BLaER1 treated with 17β-estradiol and CSF1 and Interleukin-3, amounts not matched to agents 10 nM and 100 nM (cell line): ENCODE measurements around the gene CAPZA2.
A peak's percentile ranks its signal among the peaks of the same experiment; 100 is the strongest.

ENCODE experiments used
- H3K27ac ChIP-seq, 11 experiments: shearing (Covaris generic); formaldehyde crosslinking; 2 replicates each; pipeline ENCODE4 v1.8.1; 2022
- H3K27me3 ChIP-seq, 11 experiments: shearing (Covaris generic); formaldehyde crosslinking; 2 replicates each; pipeline ENCODE4 v1.8.1; 2022
- H3K36me3 ChIP-seq, 11 experiments: shearing (Covaris generic); formaldehyde crosslinking; 2 replicates each; pipeline ENCODE4 v1.8.1; 2022
- H3K4me1 ChIP-seq, 10 experiments: shearing (Covaris generic); formaldehyde crosslinking; 2 replicates each; pipeline ENCODE4 v1.8.1; 2022
- H3K4me2 ChIP-seq, 11 experiments: shearing (Covaris generic); formaldehyde crosslinking; 2 replicates each; pipeline ENCODE4 v1.8.1; 2022
- H3K4me3 ChIP-seq, 10 experiments: shearing (Covaris generic); formaldehyde crosslinking; 2 replicates each; pipeline ENCODE4 v1.8.1; 2022
- H3K9ac ChIP-seq, 11 experiments: shearing (Covaris generic); formaldehyde crosslinking; 2 replicates each; pipeline ENCODE4 v1.8.1; 2022
- H3K9me3 ChIP-seq, 11 experiments: shearing (Covaris generic); formaldehyde crosslinking; replicated peaks in 1 of 11; 2 replicates each; pipeline ENCODE4 v1.8.1; 2022
- H4K20me1 ChIP-seq, 11 experiments: shearing (Covaris generic); formaldehyde crosslinking; 2 replicates each; pipeline ENCODE4 v1.8.1; 2022
- Cebpa-rat ChIP-seq, 11 experiments: shearing (Covaris generic); IDR thresholded peaks; 2 replicates each; pipeline ENCODE4 v1.8.1; 2022

The CAPZA2 gene

GRCh38 chr7:116912269-116912909 is 50.0 kb downstream of the CAPZA2 start:
- H3K4me3 ChIP-seq: no peak overlapping the region
- peaks cover 0 to 16% (median 10%) of the 10 kb centered on the region in 11 experiments; a peak in 9 of 22 replicates for H3K9me3 ChIP-seq
- no peaks in the 10 kb centered on the region for H3K4me1 ChIP-seq
- H3K9ac ChIP-seq: no peak overlapping the region
- H3K27ac ChIP-seq: no peak overlapping the region
- no peak for TF ChIP-seq Cebpa-rat (IDR thresholded peaks at IDR 0.05)
- peaks cover 0 to 92% (median 0%) of the 10 kb centered on the region in 11 experiments; a peak in 7 of 22 replicates for H4K20me1 ChIP-seq
- peaks cover 86 to 100% (median 98%) of the 10 kb centered on the region in 11 experiments for H3K36me3 ChIP-seq
- no peaks in the 10 kb centered on the region for H3K27me3 ChIP-seq
- H3K4me2 ChIP-seq: no peak overlapping the region

GRCh38 chr7:116918704-116919103 is 56.3 kb downstream of the CAPZA2 start:
- Histone ChIP-seq H3K27ac (no peak overlapping the region), H3K36me3 (peaks cover 64 to 97% (median 80%) of the 10 kb centered on the region in 11 experiments), H4K20me1 (peaks cover 0 to 77% (median 6%) of the 10 kb centered on the region in 11 experiments; a peak in 9 of 22 replicates), H3K4me1 (no peaks in the 10 kb centered on the region; a peak in 1 of 20 replicates), H3K9ac (no peak overlapping the region), H3K4me3 (no peak overlapping the region), H3K4me2 (no peak overlapping the region), H3K9me3 (no peaks in the 10 kb centered on the region), H3K27me3 (no peaks in the 10 kb centered on the region)
- TF ChIP-seq Cebpa-rat (IDR thresholded peaks at IDR 0.05): no peak

- peaks cover 50 to 80% (median 64%) of the 10 kb centered on the region in 11 experiments for H3K36me3 ChIP-seq
- no peak overlapping the region for H3K27ac ChIP-seq
- no peaks in the 10 kb centered on the region for H3K27me3 ChIP-seq
- no peak for TF ChIP-seq Cebpa-rat (IDR thresholded peaks at IDR 0.05)
- H3K4me2 ChIP-seq: no peak overlapping the region
- H3K9me3 ChIP-seq: no peaks in the 10 kb centered on the region
- H4K20me1 ChIP-seq: peaks cover 0 to 63% (median 7%) of the 10 kb centered on the region in 11 experiments; a peak in 9 of 22 replicates
- no peaks in the 10 kb centered on the region; a peak in 1 of 20 replicates for H3K4me1 ChIP-seq
- no peak overlapping the region for H3K4me3 ChIP-seq
- no peak overlapping the region for H3K9ac ChIP-seq
Observed at GRCh38 chr7:116920359-116920758, 58.0 kb downstream of the CAPZA2 start.

- Histone ChIP-seq H3K4me2 (no peak overlapping the region), H3K36me3 (peaks cover 30 to 58% (median 45%) of the 10 kb centered on the region in 11 experiments), H3K27me3 (no peaks in the 10 kb centered on the region), H3K4me3 (no peak overlapping the region), H3K4me1 (no peaks in the 10 kb centered on the region; a peak in 1 of 20 replicates), H3K9ac (no peak overlapping the region), H3K27ac (no peak overlapping the region), H3K9me3 (no peaks in the 10 kb centered on the region), H4K20me1 (peaks cover 0 to 47% (median 7%) of the 10 kb centered on the region in 11 experiments; a peak in 9 of 22 replicates)
- TF ChIP-seq Cebpa-rat (IDR thresholded peaks at IDR 0.05): no peak
Observed at GRCh38 chr7:116922545-116922944, 60.2 kb downstream of the CAPZA2 start.

GRCh38 chr7:116924741-116925140 is 62.4 kb downstream of the CAPZA2 start:
- Histone ChIP-seq H3K4me3 (no peak overlapping the region), H3K9ac (no peak overlapping the region), H3K4me1 (no peaks in the 10 kb centered on the region; a peak in 1 of 20 replicates), H3K9me3 (no peaks in the 10 kb centered on the region), H3K4me2 (no peak overlapping the region), H3K27me3 (no peaks in the 10 kb centered on the region), H3K36me3 (peaks cover 16 to 36% (median 23%) of the 10 kb centered on the region in 11 experiments; a peak in 21 of 22 replicates), H3K27ac (no peak overlapping the region), H4K20me1 (peaks cover 0 to 36% (median 7%) of the 10 kb centered on the region in 11 experiments; a peak in 8 of 22 replicates)
- TF ChIP-seq Cebpa-rat (IDR thresholded peaks at IDR 0.05): no peak

- no peak overlapping the region for H3K4me2 ChIP-seq
Observed at GRCh38 chr7:116929021-116929420, 66.6 kb downstream of the CAPZA2 start.

GRCh38 chr7:116929914-116930913 is 67.8 kb downstream of the CAPZA2 start:
- Histone ChIP-seq H3K4me2 (0 out of 22 replicates have a peak overlapping the region, but pooled peaks of 1 of the 11 experiments have one; percentile 15), H4K20me1 (no peaks in the 10 kb centered on the region; a peak in 1 of 22 replicates), H3K27ac (no peak overlapping the region), H3K27me3 (no peaks in the 10 kb centered on the region), H3K4me1 (no peaks in the 10 kb centered on the region), H3K9me3 (no peaks in the 10 kb centered on the region), H3K9ac (no peak overlapping the region), H3K36me3 (no peaks in the 10 kb centered on the region), H3K4me3 (no peak overlapping the region)
- TF ChIP-seq Cebpa-rat (IDR thresholded peaks at IDR 0.05): no peak

More at GRCh38 chr7:116929021-116929420, 66.6 kb downstream of the CAPZA2 start:
- no peaks in the 10 kb centered on the region for H3K36me3 ChIP-seq
- H4K20me1 ChIP-seq: peaks cover 0 to 6% (median 0%) of the 10 kb centered on the region in 11 experiments; a peak in 1 of 22 replicates
- H3K4me1 ChIP-seq: no peaks in the 10 kb centered on the region
- TF ChIP-seq Cebpa-rat (IDR thresholded peaks at IDR 0.05): no peak
- no peaks in the 10 kb centered on the region for H3K27me3 ChIP-seq
- no peak overlapping the region for H3K4me3 ChIP-seq
- H3K9me3 ChIP-seq: no peaks in the 10 kb centered on the region
- no peak overlapping the region for H3K27ac ChIP-seq
- H3K9ac ChIP-seq: no peak overlapping the region

GRCh38 chr7:116932566-116932965 is 70.2 kb downstream of the CAPZA2 start:
- no peaks in the 10 kb centered on the region for H3K4me1 ChIP-seq
- TF ChIP-seq Cebpa-rat (IDR thresholded peaks at IDR 0.05): no peak

GRCh38 chr7:116933465-116933864 is 71.1 kb downstream of the CAPZA2 start:
- Histone ChIP-seq H3K36me3 (no peaks in the 10 kb centered on the region), H3K27me3 (no peaks in the 10 kb centered on the region), H3K4me3 (no peak overlapping the region), H3K9me3 (no peaks in the 10 kb centered on the region), H3K27ac (no peak overlapping the region), H3K4me2 (no peak overlapping the region), H3K9ac (no peak overlapping the region), H4K20me1 (no peaks in the 10 kb centered on the region), H3K4me1 (no peaks in the 10 kb centered on the region)
- no peak for TF ChIP-seq Cebpa-rat (IDR thresholded peaks at IDR 0.05)

More at GRCh38 chr7:116932566-116932965, 70.2 kb downstream of the CAPZA2 start:
- Histone ChIP-seq H3K9me3 (no peaks in the 10 kb centered on the region), H3K4me2 (no peak overlapping the region), H3K27ac (no peak overlapping the region), H4K20me1 (no peaks in the 10 kb centered on the region; a peak in 1 of 22 replicates), H3K9ac (no peak overlapping the region), H3K27me3 (no peaks in the 10 kb centered on the region), H3K4me3 (no peak overlapping the region), H3K36me3 (no peaks in the 10 kb centered on the region)
